Measurements from ENCODE around the gene C19orf73.
"Not testable (repeated sequence)": the region's sequence is repeated elsewhere in the genome, so short reads cannot be mapped to it uniquely, and the experiment has no call there.

Gene C19orf73

DNA sequence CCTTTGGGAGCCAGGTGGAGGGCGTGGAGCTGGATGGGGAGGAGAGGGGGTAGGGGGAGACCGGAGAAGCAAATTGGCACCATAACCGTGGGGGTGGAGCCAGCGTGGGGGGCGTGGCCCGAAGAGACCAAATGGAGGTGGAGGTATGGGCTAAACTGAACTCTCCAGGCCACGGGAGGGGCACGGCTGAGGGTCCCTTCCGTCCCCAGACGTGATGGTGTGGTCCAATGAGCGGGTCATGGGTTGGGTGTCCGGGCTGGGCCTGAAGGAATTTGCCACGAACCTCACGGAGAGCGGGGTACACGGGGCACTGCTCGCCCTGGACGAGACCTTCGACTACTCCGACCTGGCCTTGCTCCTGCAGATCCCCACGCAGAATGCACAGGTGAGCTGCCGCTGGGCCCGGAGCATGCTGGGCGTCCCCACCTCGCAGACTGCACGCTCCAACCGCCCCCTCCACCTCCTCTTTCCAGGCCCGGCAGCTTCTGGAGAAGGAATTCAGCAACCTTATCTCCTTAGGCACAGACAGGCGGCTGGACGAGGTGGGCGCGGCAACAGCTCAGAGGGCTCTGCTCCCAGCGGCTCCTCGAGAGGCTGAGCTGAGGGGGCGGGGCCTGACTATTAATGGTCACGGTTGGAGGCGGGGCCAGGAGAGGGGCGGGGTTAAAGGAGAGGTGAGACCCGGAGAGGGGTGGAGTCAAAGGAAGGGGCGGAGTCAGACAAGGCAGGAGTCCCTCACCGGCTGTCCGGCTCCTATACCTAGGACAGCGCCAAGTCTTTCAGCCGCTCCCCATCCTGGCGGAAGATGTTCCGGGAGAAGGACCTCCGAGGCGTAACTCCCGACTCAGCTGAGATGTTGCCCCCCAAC lies 30.1 kb upstream of the C19orf73 start:
- peak; percentile 48 to 60 for DNase-seq (ENCODE audit: low read depth in 2 of 2)

DNA sequence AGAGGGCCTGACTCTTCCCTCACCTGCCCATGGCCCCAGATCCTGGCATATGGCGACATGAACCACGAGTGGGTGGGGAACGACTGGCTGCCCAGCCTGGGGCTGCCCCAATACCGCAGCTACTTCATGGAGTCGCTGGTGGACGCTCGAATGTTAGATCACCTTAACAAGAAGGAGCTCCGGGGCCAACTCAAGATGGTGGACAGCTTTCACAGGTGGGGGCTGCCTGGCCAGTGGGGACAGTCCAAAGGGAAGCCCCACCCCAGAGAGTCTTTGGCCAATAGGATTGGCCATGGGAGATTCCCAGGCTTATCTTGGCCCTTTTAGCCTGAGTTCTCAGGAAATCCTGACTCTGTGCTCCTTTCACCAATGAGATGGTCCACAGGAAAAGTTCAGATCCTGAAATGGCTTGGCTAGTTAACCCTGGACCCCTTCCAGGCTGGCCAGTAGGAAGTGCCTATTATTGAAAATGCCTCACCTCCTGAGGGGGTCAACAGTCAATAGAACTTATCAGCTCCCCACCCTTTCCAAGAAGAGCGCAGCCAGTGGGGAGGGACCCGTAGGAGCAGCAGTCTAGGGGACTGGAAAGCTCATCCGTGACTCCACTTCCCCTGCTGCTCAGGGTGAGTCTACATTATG lies 29.2 kb upstream of the C19orf73 start:
- no peak for DNase-seq (ENCODE audit: low read depth in 2 of 2)

DNA sequence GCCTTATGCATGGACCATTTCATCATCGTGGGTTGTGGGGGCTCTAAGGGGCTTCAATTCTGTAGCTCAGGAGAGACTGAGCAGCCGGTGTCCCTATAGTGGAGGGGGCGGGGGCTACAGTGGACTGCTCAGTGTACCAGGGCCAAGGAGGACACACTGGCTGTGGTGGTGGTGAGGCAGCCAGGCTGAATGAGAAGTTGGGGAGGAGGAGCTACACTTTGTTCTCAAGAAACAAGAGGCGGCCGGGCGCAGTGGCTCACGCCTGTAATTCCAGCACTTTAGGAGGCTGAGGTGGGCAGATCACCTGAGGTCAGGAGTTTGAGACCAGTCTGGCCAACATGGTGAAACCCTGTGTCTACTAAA lies 27.4 kb upstream of the C19orf73 start:
- not testable (repeated sequence) for DNase-seq (ENCODE audit: low read depth in 2 of 2)

DNA sequence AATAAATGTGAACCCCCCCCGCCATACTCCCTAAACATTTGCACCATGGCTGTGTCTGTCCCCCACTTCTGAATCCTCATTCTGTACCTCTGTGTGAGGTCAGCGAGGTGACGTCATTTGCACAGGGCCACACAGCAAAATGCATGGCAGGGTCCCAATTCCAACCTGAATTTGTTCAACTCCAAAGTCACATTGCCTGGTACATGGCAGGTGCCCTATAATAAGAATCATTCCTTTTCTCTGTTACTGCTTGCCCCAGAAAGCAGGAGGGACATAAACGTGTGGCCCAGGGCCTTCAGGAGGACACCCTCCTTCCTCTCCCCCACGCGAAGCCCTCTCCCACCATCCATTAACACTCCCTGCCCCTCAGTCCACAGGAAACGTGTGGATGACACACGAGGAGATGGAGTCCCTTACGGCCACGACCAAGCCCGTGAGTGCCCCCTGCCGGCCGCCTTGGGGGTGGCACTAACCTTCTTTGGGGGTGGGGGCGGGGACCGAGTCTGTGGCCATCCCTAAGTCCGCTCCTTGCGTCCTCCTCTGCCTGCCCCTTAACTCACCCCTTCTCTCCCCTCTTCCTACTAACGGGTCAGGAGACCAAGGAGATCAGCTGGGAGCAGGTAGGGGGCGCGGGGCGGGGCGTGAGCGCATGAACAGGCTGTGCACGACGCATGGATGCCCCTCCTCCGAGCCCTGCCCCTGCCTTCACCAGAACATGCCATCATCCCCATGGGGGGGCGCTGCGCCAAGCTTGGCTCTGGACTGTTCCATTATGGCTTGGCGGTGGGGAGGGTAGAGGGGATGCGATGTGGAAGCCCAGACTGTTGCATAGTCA lies 26.8 kb upstream of the C19orf73 start:
- peak; percentile 38 to 49 for DNase-seq (ENCODE audit: low read depth in 2 of 2)

DNA sequence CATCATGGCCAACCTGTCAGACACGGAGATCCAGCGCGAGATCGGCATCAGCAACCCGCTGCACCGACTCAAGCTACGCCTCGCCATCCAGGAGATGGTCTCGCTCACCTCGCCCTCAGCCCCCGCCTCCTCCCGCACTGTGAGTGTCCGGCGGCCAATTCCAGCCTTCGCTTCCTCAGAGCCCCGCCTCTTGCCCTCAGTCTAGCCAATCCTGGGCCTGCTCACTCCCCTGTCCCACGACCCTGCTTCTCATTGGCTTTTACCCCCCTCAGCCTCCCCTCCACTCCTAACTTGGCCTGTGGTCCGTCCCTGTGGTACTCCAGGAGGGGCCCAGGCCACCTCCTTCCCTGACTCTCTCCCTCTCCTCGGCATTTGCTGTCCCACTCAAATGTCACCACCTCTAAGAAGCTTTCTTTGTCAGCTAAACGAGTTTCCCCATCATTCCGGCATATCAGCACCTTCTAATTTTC lies 24.0 kb upstream of the C19orf73 start:
- DNase-seq (ENCODE audit: low read depth in 2 of 2): no peak

DNA sequence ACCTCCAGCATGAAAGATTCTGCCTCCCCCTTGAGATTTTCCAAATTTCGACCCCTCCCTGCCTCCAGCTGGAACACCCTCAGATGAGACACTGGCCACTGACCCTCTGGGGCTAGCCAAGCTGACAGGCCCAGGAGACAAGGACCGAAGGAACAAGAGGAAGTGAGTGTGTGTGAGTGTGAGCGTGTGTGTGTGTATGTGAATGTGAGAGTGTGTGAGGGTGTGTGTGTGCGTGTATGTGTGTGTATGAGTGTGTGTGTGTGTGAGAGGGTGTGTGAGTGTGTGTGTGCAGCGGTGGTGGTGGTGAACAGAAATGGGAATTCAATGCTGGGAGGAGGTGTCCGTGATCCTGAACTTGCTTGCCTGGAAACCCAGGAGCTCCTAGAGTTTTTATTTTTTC lies 22.4 kb upstream of the C19orf73 start:
- DNase-seq (ENCODE audit: low read depth in 2 of 2): no peak

DNA sequence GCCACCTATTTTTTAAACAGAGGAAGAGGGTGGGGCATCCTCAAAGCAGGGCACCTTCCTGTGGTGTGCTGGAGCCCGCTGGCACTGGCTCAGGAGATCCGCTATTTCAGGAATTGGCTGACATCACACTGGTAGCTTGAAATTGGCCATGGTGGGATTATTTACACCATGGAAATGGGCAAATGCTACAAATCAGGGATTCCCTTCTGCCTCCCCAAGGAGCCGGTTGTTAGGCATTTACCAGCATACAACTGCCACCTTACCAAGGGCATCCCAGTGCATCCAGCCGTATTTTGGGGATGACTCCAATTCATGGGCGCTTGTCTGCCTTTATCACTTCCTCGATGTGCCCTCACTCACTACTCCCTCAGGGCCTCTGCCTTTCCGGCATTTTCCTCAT lies 22.0 kb upstream of the C19orf73 start:
- no peak for DNase-seq (ENCODE audit: low read depth in 2 of 2)

DNA sequence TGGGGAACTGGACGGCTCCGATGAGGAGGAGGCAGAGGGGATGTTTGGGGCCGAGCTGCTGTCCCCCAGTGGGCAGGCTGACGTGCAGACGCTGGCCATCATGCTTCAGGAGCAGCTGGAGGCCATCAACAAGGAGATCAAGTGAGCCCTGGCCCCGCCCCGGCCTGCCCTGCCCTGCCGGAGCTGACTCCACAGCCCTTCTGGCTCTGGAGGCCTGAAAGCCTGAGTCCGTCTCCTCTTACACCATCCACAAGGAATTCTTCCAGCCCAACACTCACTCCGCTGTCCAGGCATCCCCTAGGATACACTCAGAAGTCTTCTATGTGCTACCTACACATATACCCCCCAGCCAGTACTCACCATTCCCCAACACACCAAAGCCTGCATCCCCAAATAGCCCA lies 17.8 kb upstream of the C19orf73 start:
- DNase-seq (ENCODE audit: low read depth in 2 of 2): no peak

DNA sequence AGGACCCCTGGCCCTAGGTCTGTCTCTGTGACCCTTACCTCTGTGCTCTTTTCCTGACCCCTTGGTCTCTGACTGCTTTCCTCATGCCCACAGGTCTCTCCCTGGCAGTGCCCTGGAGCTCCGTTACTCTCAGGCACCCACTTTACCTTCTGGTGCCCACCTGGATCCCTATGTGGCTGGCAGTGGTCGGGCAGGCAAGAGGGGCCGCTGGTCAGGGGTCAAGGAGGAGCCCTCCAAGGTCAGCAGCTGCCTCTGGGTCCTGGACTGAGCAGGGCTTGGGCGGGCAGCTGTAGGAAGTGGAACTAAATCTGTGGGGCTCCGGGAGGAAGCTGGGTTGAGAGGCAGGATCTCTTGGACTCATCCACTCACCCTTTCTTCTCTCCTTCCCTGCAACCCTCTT lies 16.7 kb upstream of the C19orf73 start:
- DNase-seq (ENCODE audit: low read depth in 2 of 2): no peak

DNA sequence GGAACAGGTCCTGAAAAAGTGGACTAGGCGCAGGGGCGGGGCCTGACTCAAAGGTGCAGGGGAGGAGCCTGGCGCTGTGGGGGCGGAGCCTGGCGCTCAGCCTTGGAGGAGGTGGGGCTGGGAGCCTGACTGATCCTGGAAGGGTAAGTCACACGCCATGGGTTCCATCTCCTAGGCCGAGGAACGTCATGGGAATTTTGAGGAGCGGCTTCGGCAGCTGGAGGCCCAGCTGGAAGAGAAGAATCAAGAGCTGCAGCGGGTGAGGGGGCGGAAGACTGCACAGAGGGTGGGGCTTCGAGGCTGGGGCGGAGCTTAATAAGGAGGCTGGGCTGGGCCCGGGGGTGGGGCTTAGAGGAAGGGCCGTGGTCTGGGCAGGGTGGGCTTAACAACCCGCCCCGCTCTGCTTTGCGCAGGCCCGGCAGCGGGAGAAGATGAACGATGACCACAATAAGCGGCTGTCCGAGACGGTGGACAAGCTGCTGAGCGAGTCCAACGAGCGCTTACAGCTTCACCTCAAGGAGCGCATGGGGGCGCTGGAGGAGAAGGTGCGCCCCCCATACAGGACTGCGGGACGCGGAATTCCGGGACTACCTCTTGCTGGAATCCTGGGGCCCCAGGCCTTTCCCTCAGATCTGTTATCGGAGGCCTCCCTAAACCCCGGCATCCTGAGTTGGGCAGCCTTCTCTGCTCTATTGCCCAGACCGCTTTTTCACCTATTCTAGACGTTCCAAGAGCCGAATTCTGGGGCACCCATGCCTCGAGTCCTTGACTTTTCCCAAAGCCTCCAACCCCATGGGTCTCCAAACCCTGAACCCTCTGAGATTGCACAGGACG lies 14.9 kb upstream of the C19orf73 start:
- no peak for DNase-seq (ENCODE audit: low read depth in 2 of 2)

DNA sequence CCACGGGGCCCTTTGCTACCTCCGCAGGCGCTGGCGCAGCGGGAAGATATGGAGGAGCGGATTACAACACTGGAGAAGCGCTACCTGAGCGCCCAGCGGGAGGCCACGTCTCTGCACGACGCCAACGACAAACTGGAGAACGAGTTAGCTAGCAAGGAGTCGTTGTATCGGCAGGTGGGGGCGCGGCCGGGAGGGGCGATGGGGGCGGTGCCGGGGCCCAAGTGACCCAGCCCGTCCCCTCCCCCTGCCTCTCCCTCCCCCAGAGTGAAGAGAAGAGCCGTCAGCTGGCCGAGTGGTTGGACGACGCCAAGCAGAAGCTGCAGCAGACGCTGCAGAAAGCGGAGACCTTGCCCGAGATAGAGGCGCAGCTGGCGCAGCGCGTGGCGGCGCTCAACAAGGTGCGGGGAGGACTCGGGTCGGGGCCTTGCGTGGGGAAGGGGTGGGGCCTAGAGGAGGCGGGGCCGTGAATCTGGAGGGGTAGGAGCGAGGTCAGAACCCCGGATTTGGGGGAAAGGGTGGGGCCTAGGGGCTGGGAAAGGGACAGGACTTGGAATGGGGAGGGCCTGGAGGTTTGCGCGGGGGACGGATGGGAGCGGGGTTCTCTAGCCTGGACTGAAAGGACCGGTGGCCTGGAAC lies 14.1 kb upstream of the C19orf73 start:
- DNase-seq (ENCODE audit: low read depth in 2 of 2): no peak

DNA sequence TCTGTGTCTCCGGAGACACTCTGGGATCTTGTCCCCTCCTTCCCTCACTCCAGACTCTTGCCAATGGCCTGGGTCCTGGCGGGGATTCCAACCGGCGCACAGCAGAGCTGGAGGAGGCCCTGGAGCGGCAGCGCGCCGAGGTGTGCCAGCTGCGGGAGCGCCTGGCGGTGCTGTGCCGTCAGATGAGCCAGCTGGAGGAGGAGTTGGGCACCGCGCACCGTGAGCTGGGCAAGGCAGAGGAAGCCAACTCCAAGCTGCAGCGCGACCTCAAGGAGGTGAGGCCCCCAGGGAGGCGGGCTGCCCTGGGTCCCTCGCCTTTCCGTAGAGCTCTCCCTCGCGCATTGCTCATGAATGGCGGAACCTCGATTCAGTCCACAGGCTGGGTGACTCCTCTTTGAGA lies 11.4 kb upstream of the C19orf73 start:
- DNase-seq (ENCODE audit: low read depth in 2 of 2): no peak

DNA sequence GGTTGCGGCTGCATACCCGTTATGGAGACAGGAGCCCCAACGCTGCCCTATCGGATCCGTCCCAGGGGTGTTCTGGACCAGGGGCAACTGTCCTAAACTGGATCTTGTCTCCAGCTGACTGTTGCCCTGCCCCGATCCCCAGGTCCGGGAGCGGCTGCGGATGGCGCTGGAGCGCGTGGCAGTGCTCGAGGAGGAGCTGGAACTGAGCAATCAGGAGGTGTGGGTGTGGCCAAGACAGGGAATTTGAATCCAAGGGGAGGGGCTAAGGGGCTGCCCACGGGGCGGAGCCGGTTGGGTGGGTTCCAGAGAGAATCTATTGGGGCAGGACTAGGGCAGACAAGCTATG lies 10.3 kb upstream of the C19orf73 start:
- no peak for DNase-seq (ENCODE audit: low read depth in 2 of 2)

DNA sequence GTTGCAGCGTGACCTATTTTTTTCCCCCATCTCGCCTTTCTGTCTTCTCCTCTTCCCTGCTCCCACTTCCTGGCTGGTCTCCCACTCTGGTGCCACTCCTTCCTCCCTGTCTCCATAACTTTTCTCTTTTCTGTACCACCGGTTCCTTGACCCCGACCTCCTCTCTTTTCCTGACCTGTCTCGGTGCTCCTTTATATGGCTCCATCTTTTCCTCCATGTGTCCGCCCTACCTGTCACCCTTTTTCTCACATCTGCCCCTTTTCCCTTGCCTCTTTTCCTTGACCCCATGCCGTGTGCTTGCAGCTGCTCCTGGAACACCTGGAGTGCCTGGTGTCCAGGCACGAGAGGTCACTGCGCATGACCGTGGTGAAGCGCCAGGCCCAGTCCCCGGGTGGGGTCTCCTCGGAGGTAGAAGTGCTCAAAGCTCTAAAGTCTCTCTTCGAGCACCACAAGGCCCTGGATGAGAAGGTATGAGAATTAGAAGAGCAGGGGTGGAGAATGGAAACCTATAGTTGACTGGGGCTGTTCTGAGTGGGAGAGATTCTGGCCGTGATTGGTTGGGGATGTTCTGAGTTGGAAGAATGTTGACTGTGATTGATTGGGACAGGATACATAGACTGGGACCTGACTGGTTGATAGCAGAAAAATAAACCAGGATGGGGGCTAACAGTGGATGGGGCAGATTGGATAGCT lies 9.7 kb upstream of the C19orf73 start:
- no peak for DNase-seq (ENCODE audit: low read depth in 2 of 2)

DNA sequence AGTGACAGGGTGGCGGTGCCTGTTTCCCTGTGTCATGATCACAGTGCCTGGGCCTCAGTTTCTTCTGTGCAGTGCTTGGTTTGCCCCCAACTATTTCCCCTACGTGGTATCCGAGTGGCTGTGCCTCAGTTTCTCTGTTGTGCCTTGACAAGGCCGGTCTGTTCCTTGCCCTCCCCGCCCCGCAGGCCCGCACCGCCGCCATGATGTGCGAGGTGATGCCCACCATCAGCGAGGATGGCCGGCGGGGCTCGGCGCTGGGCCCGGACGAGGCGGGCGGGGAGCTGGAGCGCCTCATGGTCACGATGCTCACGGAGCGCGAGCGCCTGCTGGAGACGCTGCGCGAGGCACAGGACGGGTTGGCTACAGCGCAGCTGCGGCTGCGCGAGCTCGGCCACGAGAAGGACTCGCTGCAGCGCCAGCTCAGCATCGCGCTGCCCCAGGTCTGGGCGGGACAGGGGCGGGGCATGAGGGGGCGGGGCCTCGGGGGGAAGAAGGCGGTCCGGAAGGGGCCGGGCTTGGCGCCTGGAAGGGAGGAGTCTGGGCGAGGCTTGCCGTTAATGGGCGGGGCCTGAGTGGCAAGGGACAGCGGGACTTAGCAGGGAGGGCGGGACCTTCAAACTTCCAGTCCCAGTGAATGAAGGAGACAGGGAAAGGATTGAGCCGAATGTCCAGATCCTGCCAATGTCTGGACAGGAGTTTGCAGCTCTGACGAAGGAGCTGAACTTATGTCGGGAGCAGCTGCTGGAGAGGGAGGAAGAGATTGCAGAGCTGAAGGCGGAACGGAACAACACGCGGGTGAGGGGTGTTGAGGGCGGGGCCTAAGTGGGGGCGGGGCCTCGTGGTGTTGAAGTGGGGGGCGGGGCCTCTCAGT lies 9.0 kb upstream of the C19orf73 start:
- DNase-seq (ENCODE audit: low read depth in 2 of 2): peak; percentile 84 to 85

DNA sequence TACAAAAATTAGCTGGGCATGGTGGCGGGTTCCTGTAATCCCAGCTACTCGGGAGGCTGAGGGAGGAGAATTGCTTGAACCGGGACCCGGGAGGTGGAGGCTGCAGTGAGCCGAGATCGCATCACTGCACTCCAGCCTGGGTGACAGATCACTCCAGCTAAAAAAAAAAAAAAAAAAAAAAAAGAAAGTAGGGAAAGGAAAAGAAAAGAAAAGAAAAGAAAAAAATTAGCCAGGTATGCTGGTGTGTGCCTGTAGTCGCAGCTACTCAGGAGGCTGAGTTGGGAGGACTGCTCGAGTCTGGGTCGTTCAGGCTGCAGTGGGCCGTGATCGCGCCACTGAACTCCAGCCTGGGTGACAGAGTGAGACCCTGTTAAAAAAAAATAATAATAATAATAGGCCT lies 8.3 kb upstream of the C19orf73 start:
- not testable (repeated sequence) for DNase-seq (ENCODE audit: low read depth in 2 of 2)

DNA sequence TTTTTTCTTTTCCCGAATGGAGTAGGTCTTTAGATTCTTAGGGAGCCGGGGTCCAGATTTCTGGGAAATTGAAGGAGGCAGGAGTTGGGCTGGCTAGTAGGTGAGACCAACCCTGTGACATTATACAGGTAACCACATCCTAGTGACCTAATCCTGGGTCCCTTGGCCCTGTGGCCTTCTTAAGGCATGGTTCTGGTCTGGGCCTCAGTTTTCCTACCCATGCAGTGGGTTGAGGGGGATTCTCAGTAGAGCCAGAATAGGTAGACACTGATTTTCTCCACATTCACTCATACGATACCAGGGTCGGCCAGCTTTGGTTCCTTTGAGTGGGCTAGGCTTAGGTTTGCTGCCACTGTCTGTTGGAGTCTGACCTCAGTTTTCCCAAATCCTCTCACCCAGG lies 7.6 kb upstream of the C19orf73 start:
- no peak for DNase-seq (ENCODE audit: low read depth in 2 of 2)

DNA sequence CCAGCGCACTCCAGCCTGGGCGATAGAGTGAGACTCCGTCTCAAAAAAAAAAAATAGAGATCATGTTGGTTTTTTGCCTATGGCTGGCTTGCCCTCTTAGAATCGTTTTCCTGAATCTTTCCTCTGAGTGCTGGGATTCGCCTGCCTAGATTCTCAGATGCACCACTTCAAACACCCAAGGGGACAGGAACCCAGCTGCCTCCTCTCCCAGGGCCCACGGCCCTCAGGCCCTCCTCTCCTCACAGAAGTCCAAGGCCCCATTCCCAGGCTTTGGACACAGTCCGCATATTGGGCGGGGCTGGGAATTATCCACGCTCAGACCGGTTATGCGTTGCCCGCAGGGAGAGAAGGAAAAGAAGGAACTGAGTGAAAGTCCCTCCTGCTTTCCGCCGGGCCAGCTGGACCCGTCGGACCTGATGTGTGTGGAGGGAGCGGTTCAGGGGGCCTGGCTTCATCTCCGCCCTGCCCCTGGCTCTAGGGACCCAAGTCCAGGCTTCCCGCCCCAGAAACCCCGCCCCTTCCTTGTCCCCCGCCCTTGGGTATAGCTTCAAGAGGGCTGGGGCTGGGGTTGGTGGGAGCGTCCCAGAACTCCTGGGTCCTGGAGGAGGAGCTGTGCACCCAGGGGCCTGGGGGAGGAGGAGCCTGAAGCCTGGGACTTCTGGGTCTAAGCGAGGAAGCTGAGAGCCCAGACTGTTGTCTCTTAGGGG lies 6.2 kb upstream of the C19orf73 start:
- DNase-seq (ENCODE audit: low read depth in 2 of 2): no peak

DNA sequence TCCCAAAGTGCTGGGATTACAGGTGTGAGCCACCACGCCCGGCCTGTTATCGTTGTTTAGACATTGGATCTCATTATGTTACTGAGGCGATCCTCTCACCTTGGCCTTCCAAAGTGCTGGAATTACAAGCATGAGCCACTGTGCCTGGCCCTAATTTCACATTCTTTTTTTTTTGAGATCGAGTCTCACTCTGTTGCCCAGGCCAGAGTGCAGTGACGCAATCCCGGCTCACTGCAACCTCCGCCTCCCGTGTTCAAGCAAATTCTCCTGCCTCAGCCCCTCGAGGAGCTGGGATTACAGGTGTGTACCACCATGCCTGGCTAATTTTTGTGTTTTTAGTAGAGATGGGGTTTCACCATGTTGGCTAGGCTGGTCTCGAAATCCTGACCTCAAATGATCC lies 4.3 kb upstream of the C19orf73 start:
- DNase-seq (ENCODE audit: low read depth in 2 of 2): not testable (repeated sequence)

All from stimulated activated CD8-positive, alpha-beta memory T cell treated with anti-CD3 and anti-CD28 coated beads, Interleukin-15, amount 100 ng/mL, for 4 hours (primary cell).